HG03108 (cell line): ENCODE data around the gene TMEM145.

ENCODE experiments used
- ATAC-seq: cut with Tn5 transposase; IDR thresholded peaks from one replicate; pipeline ENCODE4 v1.9.1; 2021; ENCODE audit warnings: moderate library complexity; ENCODE audit not compliant: unreplicated experiment

TMEM145 gene

DNA sequence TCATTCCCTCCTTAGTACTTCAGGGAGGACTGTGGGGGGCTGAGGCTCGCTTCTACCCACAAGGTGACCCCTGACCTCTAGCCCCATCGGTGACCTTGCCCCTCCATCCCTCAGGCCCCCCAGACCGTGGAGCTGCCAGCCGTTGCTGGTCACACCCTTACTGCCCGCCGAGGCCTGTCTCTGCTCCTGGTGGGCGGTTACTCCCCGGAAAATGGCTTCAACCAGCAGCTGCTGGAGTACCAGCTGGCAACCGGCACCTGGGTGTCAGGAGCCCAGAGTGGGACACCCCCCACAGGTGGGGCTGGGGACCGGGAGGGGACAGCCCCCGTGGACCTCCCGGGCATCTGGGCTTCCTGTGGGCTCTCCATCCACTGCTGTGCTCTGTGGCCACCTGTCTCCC lies 44.2 kb downstream of the TMEM145 start:
- no peak for ATAC-seq

DNA sequence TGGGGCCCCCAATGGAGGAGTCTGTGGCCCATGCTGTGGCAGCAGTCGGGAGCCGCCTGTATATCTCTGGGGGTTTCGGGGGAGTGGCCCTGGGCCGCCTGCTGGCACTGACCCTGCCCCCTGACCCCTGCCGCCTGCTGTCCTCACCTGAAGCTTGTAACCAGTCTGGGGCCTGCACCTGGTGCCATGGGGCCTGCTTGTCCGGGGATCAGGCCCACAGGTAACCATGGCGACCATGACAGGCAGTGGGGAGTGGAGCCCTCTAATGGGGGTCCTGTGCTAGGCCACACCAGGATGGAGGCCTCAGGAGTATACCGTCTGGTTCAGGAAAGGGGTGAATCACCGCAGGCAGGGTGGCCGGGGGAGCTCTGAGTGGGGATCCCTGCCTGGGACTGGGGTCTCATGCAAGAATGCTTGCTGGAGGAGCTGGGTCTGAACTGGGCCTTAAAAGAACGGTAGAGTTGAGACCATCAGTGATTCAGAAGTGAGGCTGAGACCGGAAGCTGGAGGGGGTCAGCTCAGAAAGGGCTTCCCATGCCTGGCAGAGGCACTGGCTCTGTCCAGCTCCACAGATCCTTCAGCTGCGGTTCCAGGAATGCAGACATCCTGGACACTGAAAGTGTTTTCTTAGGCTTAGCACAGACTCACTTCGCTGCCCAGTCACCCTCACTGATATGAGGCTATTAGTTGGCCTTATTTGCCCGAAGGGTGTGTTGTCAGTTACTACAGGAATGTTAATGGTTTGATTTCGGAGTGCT lies 47.9 kb downstream of the TMEM145 start:
- no peak for ATAC-seq

DNA sequence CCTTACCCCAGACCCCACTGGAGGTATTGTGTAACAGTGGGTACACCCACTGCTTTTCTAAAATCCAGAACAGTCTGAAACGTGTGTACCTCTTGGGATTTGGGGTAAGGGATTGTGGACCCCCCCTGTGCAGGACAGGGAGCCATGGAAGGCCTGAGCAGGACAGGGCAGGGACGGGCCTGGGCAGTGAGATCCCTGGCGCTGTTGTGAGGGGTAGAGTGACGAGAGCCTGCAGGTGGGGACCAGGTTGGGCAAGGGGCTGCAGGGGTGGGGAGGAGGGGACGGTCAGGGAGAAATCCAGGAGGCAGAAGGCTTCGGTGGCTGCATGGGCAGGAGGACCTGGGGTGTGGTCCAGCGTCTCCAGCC lies 48.4 kb downstream of the TMEM145 start:
- ATAC-seq = no peak

DNA sequence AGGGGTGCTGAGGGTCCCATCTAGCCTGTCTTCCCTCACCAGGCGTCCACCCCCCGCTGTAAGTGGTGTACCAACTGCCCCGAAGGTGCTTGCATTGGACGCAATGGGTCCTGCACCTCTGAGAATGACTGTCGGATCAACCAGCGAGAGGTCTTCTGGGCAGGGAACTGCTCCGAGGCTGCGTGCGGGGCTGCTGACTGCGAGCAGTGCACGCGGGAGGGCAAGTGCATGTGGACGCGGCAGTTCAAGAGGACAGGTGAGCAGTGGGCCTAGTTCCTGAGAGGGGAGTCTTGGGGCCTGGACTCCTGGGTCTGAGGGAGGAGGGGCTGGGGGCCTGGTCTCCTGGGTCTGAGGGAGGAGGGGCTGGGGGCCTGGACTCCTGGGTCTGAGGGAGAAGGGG lies 49.2 kb downstream of the TMEM145 start:
- ATAC-seq = no peak

DNA sequence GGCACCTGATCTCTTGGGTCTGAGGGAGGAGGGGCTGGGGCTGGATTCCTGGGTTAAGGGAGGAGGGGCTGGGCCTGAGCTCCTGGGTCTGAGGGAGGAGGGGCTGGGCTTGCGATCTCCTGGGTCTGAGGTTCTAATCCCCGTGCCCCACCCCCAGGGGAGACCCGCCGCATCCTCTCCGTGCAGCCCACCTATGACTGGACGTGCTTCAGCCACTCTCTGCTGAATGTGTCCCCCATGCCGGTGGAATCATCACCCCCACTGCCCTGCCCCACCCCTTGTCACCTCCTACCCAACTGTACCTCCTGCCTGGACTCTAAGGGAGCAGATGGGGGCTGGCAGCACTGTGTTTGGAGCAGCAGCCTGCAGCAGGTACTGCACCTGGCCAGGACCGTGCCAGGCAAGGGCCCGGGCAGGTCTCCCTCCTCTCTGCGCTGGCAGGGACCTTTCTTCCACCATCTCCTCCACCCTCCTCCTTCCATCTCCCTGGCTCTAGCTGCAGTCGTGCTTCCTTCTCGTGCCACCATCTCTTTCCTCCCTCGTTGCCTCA lies 49.9 kb downstream of the TMEM145 start:
- ATAC-seq = no peak

DNA sequence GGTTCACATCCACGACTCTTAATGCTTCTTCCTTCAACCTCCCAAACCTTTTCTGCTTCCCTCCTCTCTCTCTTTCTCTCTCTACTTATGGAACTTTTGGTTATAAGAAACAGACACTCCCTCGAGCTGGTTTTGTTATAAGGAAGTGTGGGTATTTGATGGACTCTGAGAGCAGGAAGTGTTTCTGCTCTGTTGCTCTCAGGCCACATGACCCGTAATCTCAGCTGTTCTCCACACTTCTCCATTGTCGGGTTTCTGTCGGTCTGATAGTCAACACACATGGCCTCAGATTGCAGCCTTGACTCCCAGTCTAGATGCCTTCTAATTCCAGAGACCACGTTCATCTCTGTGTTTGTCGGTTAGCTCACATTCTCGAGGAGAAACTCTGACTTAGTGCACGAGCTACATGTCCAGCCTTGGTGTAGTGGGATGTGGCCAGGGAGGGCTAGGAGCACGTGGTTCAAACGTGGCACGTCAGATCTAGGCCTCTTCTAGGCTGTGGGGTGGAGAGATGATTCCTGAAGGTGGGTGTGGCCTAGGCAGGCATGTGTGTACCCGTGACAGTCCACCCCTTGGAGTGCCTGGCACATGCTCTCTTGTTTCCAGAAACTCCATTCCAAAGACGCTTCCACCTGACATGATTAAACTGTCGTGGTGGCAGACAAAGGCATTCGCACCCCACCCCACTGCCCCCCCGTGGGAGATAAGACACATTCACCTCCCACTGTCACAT lies 50.7 kb downstream of the TMEM145 start:
- no peak for ATAC-seq

DNA sequence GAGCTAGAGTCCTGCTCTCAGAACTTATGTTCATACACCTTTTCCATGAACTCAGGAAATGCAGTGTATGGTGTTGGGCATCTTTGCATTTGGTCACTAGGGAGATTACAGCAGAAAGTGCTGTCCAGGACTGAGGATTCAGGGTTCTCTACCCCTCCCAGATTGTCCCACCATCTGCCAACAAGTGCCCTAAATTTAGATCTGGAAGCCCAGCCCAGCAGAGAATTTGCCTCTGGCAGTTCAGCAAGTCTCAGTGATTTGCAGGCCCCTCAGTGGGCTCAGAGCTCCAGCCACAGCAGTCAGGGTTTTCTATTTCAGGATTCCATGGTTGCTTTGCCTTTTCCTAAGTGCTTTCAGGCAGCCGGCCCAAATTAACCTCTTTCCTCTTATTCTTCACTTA lies 53.6 kb downstream of the TMEM145 start:
- ATAC-seq = no peak

DNA sequence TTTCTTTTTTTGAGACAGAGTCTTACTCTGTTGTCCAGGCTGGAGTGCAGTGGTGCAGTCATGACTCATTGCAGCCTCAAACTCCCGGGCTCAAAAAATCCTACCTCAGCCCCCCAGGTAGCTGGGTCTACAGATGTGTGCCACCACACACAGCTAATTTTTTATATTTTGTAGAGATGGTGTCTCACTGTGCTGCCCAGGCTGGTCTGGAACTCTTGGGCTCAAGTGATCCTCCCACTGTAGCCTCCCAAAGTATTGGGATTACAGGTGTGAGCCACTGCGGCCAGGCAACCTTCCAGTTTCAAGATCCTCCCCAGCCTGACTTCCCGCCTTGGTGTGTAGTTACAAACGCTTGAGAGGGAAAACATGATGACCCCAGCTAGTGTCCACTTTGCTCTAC lies 54.8 kb downstream of the TMEM145 start:
- ATAC-seq = no peak

DNA sequence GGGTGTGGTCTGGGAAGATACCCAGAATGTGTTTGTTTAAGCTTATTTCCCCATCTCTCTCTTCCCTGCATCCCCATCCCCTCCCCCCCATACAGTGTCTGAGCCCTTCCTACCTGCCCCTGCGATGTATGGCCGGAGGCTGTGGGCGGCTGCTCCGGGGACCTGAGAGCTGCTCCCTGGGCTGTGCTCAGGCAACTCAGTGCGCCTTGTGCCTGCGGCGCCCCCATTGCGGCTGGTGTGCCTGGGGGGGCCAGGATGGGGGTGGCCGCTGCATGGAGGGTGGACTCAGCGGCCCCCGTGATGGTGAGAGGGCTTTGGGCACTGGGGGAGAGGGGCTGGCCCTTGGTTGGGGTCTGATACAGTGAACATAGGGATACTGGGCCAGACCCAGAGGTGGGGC lies 55.3 kb downstream of the TMEM145 start:
- no peak for ATAC-seq

DNA sequence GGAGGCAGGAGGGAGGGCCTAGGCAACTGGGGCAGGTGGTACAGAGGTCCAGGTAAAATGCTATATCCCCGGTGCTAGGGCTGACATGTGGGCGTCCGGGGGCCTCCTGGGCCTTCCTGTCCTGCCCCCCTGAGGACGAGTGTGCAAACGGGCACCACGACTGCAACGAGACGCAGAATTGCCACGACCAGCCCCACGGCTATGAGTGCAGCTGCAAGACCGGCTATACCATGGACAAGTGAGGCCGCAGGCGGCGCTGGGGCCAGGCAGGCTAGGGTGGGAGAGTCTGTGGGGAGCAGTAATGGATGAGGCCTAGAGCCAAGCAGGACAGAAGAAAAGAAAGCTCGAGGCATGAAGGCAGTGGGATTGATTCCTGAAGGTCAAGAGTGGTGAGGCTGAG lies 55.7 kb downstream of the TMEM145 start:
- ATAC-seq = no peak

DNA sequence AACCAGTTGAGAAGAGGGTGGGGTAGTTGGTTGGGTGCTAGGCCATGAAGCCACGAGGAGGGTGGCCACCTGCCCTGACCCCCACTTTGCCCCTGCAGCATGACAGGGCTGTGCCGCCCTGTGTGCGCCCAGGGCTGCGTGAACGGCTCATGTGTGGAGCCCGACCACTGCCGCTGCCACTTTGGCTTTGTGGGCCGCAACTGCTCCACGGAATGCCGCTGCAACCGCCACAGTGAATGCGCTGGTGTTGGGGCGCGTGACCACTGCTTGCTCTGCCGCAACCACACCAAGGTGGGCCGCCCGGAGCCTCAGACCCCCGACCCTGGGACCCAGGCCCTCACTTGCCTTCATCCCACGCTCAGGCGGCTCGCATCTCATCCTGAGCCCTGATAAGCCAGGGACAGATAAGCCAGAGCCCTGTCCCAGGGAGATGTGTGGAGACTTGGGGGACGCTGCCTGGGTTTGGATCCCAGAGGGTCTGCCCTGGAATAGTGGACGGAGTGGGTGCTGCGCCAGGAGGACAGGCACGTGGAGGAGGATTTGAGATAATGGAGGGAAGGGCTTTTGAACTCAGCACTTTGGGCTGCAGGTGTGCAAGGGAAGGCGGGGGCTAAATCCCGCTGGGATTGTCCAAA lies 56.4 kb downstream of the TMEM145 start:
- no peak for ATAC-seq

DNA sequence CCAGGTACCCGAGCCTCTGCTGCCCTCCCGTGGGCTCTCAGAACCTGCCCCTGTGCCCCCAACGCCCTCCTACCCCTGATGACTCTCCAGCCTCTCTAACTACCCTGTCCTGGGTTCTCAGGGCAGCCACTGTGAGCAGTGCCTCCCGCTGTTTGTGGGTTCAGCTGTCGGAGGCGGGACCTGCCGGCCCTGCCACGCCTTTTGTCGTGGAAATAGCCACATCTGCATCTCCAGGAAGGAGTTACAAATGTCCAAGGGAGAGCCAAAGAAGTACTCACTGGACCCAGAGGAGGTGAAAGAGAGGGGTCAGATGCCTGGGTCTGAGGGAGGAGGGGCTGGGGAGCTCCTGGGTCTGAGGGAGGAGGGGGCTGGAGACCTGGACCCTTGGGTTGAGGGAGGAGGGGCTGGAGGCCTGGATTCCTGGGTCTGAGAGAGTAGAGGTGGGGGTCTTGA lies 57.0 kb downstream of the TMEM145 start:
- ATAC-seq = no peak

DNA sequence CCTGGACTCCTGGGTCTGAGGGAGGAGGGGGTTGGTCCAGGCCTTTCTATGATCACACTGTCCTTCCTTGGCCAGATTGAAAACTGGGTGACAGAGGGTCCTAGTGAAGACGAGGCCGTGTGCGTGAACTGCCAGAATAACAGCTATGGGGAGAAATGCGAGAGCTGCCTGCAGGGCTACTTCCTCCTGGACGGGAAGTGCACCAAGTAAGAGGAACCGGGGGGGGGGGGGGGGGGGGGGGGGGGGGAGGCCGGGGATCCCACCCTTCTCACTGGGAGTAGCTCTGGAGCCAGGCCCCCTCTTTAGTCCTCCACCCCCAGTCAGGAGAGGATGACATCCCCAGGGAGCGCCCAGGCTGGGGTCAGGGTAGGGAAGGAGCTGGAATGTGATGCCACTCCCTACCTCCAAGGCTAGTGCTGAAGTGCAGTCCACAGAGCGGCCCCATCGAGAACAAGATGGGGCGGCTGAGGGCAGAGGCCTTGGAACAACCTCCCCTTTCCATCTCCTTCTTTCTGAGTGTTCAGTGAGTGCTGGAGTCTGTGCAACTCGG lies 57.6 kb downstream of the TMEM145 start:
- ATAC-seq = no peak
